WTC11 (cell line): ENCODE data around the gene CREB3L4. TPM values are rescaled to one million over a fixed set of nuclear protein-coding genes. Genes with fewer than 3 reads are reported as not detected.
"Not testable (repeated sequence)": the region's sequence is repeated elsewhere in the genome, so short reads cannot be mapped to it uniquely, and the experiment has no call there.

Experiments
- ATAC-seq: fragments of 200-7000 bp; cut with Tn5 transposase; 2 replicates; pipeline ENCODE4 v1.10.0; 2021; ENCODE audit warnings: mild to moderate bottlenecking, moderate library complexity
- CTCF ChIA-PET: fragments of 300-600 bp; sonication (Branson Sonifier 250); formaldehyde crosslinking; loops from one replicate; lab custom pipeline; 2021; ENCODE audit warnings: antibody characterized with exemption; lab: Charles Lee
- POLR2A ChIA-PET: fragments of 350-600 bp; sonication (Branson Sonifier 250); formaldehyde crosslinking; loops from one replicate; lab custom pipeline; 2021; ENCODE audit warnings: antibody characterized with exemption; lab: Charles Lee
- DNase-seq: peaks from one replicate; pipeline ENCODE4 v3.0.0; 2021; ENCODE audit warnings: low spot score
- H3K27ac Mint-ChIP-seq: 2 replicates; pipeline ENCODE4 v1.8.0; 2021; ENCODE audit warnings: mixed read lengths
- H3K27me3 Mint-ChIP-seq: 2 replicates; pipeline ENCODE4 v1.8.0; 2021; ENCODE audit warnings: low read depth, mild to moderate bottlenecking, moderate library complexity, mixed read lengths
- H3K36me3 Mint-ChIP-seq: 2 replicates; pipeline ENCODE4 v1.8.0; 2021; ENCODE audit warnings: mixed read lengths
- H3K4me1 Mint-ChIP-seq: 2 replicates; pipeline ENCODE4 v1.8.0; 2022; ENCODE audit warnings: mixed read lengths
- H3K4me3 Mint-ChIP-seq: 2 replicates; pipeline ENCODE4 v1.8.0; 2021; ENCODE audit warnings: mild to moderate bottlenecking, moderate library complexity, mixed read lengths
- H3K9me3 Mint-ChIP-seq: 2 replicates; pipeline ENCODE4 v1.8.0; 2021; ENCODE audit warnings: mixed read lengths
- ARID4B ChIP-seq: sonication (generic); formaldehyde crosslinking; IDR thresholded peaks from 2 replicates; pipeline ENCODE4 v1.8.0; 2023; ENCODE audit warnings: missing genetic modification reagents, mild to moderate bottlenecking, borderline replicate concordance
- ATF1 ChIP-seq: sonication (generic); formaldehyde crosslinking; IDR thresholded peaks from 2 replicates; pipeline ENCODE4 v1.8.1; 2023; ENCODE audit warnings: mild to moderate bottlenecking, moderate library complexity, missing genetic modification reagents
- ATF6 ChIP-seq: sonication (generic); formaldehyde crosslinking; IDR thresholded peaks from 2 replicates; pipeline ENCODE4 v1.8.1; 2023; ENCODE audit warnings: mild to moderate bottlenecking, missing genetic modification reagents
- JAZF1 ChIP-seq: fragments of 250-450 bp; sonication (Bioruptor Pico); IDR thresholded peaks from 2 replicates; pipeline ENCODE4 v1.9.0; 2021; ENCODE audit warnings: moderate library complexity, mild to moderate bottlenecking, inconsistent platforms
- NFYB ChIP-seq: sonication (generic); formaldehyde crosslinking; conservative IDR thresholded peaks from 2 replicates; pipeline ENCODE4 v1.8.0; 2022; ENCODE audit warnings: low read depth, missing genetic modification reagents
- PRRX2 ChIP-seq: fragments of 250-450 bp; sonication (Bioruptor Pico); IDR thresholded peaks from 2 replicates; pipeline ENCODE4 v1.8.0; 2021; ENCODE audit warnings: mild to moderate bottlenecking
- TEAD1 ChIP-seq: sonication (generic); formaldehyde crosslinking; IDR thresholded peaks from 2 replicates; pipeline ENCODE4 v1.8.0; 2022; ENCODE audit warnings: mild to moderate bottlenecking, missing genetic modification reagents
- USF2 ChIP-seq: sonication (generic); formaldehyde crosslinking; IDR thresholded peaks from 2 replicates; pipeline ENCODE4 v1.8.1; 2023; ENCODE audit warnings: mild to moderate bottlenecking, missing genetic modification reagents, moderate library complexity
- ZNF425 ChIP-seq: fragments of 250-450 bp; sonication (Bioruptor Pico); conservative IDR thresholded peaks from 2 replicates; pipeline ENCODE4 v1.9.0; 2021; ENCODE audit warnings: mild to moderate bottlenecking
- ZNF512 ChIP-seq: sonication (generic); formaldehyde crosslinking; IDR thresholded peaks from 2 replicates; pipeline ENCODE4 v1.8.1; 2022; ENCODE audit warnings: missing genetic modification reagents, borderline replicate concordance
- total RNA-seq: library from RNA; stranded (reverse); gene quantifications from 3 replicates; pipeline ENCODE4 v1.2.3, GENCODE V29; 2021

The CREB3L4 gene
- total RNA-seq, 1 experiment from 2014 or later, result 33.1 TPM

GRCh38 chr1:153978274-153978909 is 10.7 kb downstream of the CREB3L4 start (continued):
- no peak for TF ChIP-seq ZNF425 (CRISPR knock-in tag)
- no peak for TF ChIP-seq PRRX2
- no peak for TF ChIP-seq ATF6 (CRISPR knock-in tag)

GRCh38 chr1:153979091-153979490 is 11.4 kb downstream of the CREB3L4 start:
- H3K27me3 Mint-ChIP-seq, ATAC-seq, DNase-seq, H3K9me3 Mint-ChIP-seq: not testable (repeated sequence)
- CTCF ChIA-PET, result interaction anchor here (2.1 to 4.3 kb wide), 2 partner anchors 12 to 33 kb away, joined by 15 to 26 read pairs; partner anchors contain the start of genes CREB3L4 and DENND4B
- POLR2A ChIA-PET, result interaction anchor here (3.0 kb wide), 1 partner anchor 12 kb away, joined by 55 read pairs; the partner anchor contains the start of gene CREB3L4
- peak overlapping the region; percentile 98 for H3K4me3 Mint-ChIP-seq
- H3K27ac Mint-ChIP-seq, result 0 out of 2 replicates have a peak overlapping the region, but pooled peaks have one; percentile 94
- H3K4me1 Mint-ChIP-seq, result peaks cover 29% of the 10 kb centered on the region
- peaks cover 46% of the 10 kb centered on the region for H3K36me3 Mint-ChIP-seq

GRCh38 chr1:153981735-153982134 is 14.0 kb downstream of the CREB3L4 start:
- CTCF ChIA-PET, H3K4me3 Mint-ChIP-seq, POLR2A ChIA-PET, H3K9me3 Mint-ChIP-seq, H3K27ac Mint-ChIP-seq, DNase-seq, H3K27me3 Mint-ChIP-seq, ATAC-seq: not testable (repeated sequence)
- H3K36me3 Mint-ChIP-seq, result peaks cover 25% of the 10 kb centered on the region
- peaks cover 30% of the 10 kb centered on the region for H3K4me1 Mint-ChIP-seq

GRCh38 chr1:153984123-153984894 is 16.6 kb downstream of the CREB3L4 start:
- ChIA-PET CTCF (interaction anchor here (0.7 to 2.0 kb wide), 3 partner anchors 17 to 304 kb away, joined by 5 to 28 read pairs (median 5); partner anchors contain the start of gene CREB3L4), POLR2A (interaction anchor here (1.0 kb wide), 1 partner anchor 21 kb away, joined by 9 read pairs; the partner anchor contains the start of gene SLC39A1)
- no peak for ATAC-seq
- Mint-ChIP-seq H3K27me3 (no peaks in the 10 kb centered on the region), H3K9me3 (no peaks in the 10 kb centered on the region), H3K27ac (peak overlapping the region; percentile 51), H3K4me1 (peaks cover 20% of the 10 kb centered on the region), H3K4me3 (peak overlapping the region; percentile 97), H3K36me3 (peaks cover 25% of the 10 kb centered on the region)
- no peak for DNase-seq
- TF ChIP-seq ATF1 (CRISPR knock-in tag) (no peak), NFYB (CRISPR knock-in tag) (no peak), TEAD1 (CRISPR knock-in tag) (no peak), ZNF425 (CRISPR knock-in tag) (no peak), JAZF1 (CRISPR knock-in tag) (no peak), USF2 (no peak), ZNF512 (CRISPR knock-in tag) (no peak), ARID4B (CRISPR knock-in tag) (no peak)
